HG03432 (cell line): ENCODE data around the gene CRYBB2.
"Not testable (repeated sequence)": the region's sequence is repeated elsewhere in the genome, so short reads cannot be mapped to it uniquely, and the experiment has no call there.

Source experiments
- ATAC-seq: cut with Tn5 transposase; IDR thresholded peaks from one replicate; pipeline ENCODE4 v1.9.1; 2021; ENCODE audit warnings: mild to moderate bottlenecking, moderate library complexity; ENCODE audit not compliant: unreplicated experiment

Gene CRYBB2

DNA sequence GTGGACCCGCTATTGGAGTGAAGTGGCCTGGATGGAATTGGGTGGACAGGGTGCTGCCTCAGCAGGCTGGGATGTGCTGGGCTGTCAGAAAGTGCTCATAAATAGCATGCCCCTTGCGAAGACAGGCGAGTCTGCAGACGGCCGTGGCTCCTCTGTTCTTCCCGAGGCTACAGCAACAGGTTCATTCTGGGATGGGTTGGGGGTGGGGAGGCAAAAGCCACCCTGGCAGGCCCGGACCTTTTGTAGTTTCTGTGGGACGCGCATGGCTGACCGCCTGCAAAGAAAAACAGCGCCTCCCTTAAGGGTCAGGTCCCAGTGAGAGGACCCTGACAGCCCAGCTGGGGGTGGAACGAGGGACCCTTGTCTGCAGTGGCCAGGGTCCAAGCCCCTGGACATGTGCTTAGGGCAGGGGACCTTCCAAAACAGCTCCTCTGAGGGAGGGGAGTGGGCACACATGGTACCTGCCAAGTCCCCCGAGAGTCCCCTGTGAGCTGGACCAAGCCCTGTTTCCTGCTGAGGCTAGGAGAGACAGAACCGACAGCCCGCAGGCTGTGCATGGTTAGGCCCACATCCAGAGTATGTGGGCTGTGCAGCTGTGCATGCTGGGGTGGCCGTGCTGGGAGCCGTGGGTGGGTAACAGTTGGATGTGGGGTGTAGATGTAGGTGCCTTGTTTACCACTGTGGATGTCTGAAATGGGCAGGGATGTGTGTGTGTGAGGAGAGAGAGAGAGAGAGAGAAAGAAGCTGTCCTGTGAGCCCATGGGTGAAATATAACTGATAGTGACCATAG, 19.5 kb upstream of the CRYBB2 start, which contains the start of gene CRYBB3:
Gene CRYBB3, plus strand, starts transcription at position 128 of the 790 bp plus-strand sequence. CDS start 1,539 bp downstream, outside the sequence.
- no peak for ATAC-seq

GRCh38 chr22:25200967-25201366, 18.5 kb upstream of the CRYBB2 start:
- no peak for ATAC-seq

DNA sequence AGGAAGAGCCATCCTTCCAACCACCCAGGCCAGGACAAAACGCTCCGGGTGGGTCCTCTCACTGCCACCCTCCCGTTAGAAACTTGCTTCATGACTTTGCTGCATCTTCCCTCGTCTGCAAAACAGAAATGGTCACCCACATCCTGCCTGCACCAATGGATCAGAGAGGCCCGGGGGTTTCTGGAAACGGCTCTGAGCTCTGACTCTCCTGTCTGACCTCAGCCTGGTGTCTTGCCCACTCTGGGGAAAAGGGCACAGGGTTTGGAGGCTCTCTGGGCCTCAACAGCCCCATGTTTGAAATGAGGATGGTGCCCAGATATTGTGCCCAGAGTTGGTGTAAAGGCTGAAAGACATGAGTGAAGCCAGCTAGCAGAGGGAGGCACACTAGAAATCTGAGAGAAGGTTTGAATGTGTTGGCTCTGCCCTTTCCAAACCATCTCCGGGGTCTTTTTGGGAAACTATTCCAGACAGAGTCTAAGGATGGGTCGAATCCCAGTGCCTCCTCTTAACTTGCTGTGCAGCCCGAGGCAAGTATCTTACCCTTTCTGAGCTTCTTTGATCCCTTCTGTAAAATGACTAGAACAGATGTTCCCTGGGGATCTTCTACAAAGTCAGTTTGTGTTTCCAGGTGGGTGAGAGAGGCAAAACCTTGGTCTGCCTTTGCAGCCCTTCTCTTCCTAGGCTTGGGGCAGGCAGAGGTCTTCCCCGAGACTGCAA, 17.7 kb upstream of the CRYBB2 start:
- ATAC-seq, result no peak

- no peak for ATAC-seq
Observed at GRCh38 chr22:25202290-25202921, 17.0 kb upstream of the CRYBB2 start.

- ATAC-seq, result no peak
Observed at GRCh38 chr22:25203082-25203481, 16.4 kb upstream of the CRYBB2 start.

- ATAC-seq, result not testable (repeated sequence)
Observed at GRCh38 chr22:25204547-25204946, 14.9 kb upstream of the CRYBB2 start.

DNA sequence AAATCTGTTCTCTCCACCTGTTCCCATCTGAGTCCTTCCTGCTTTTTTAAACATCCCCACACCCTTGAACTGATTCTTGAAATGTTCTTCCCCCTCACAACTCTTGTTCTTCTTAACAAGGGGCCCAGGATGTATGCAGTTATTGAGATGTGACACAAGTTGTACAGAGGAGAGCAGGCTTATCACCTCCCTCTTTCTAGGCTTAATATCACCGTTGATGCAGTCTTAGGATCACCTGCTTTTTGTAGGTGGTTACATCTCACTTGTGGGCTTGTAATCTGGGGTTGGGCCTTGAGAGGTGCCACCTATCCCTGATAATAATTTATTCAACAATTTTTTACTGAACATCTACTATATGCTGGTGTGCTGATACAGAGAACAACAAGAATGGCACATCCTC, 13.6 kb upstream of the CRYBB2 start:
- no peak for ATAC-seq

DNA sequence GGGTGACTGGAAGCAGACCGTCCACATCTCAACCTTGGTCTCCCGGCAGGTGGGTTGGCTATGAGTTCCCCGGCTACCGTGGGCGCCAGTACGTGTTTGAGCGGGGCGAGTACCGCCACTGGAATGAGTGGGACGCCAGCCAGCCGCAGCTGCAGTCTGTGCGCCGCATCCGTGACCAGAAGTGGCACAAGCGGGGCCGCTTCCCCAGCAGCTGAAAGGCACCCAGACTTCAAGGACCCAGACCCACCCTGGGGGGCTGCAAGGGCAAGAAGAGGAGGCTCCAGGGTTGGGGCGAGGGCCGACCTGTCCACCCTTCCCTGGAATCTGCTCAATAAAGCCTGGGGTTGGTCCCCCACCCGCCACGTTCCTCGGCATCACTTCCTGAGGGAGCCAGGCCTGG, 12.4 kb upstream of the CRYBB2 start:
- no peak for ATAC-seq

- ATAC-seq, result no peak
Observed at GRCh38 chr22:25207553-25208157, 11.8 kb upstream of the CRYBB2 start.

DNA sequence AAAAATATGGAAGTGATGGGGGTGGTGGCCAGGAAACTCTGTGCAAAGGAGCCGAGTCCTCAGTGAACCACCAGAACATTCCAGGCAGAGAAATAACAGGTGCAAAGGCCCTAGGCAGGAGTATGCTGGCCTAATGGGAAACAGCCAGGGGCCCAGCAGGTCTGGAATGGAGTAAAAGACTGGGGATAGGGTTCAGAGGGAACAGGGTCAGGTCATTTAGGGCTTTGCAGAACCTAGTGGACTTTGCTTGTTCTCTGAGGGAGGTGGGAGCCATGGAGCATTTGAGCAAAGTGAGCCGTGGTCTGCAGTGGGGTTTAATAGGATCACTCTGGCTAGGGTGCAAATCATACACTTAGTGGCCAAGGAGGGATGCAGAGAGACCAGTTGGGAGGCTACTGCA, 11.1 kb upstream of the CRYBB2 start:
- ATAC-seq, result no peak

GRCh38 chr22:25208743-25209505, 10.5 kb upstream of the CRYBB2 start:
- ATAC-seq, result no peak

DNA sequence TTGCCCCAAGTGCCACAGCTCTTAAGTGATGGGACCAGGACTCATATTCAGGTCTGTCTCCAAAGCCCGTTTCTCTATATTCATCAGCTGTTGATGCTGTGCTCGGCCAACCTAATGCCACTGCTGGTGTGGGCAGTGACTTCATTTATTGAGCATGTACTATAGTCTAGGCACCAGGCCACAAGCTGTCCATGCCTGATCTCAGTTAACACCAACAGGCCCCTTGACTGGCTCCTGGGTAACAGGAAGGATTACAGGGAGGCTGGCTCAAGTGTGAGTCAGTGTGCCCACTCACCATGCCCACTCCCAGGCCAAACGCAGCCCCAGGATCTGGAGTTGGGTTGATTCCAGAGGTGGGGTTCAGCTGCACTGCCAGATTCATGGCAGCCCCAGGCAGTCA, 8.6 kb upstream of the CRYBB2 start:
- no peak for ATAC-seq

DNA sequence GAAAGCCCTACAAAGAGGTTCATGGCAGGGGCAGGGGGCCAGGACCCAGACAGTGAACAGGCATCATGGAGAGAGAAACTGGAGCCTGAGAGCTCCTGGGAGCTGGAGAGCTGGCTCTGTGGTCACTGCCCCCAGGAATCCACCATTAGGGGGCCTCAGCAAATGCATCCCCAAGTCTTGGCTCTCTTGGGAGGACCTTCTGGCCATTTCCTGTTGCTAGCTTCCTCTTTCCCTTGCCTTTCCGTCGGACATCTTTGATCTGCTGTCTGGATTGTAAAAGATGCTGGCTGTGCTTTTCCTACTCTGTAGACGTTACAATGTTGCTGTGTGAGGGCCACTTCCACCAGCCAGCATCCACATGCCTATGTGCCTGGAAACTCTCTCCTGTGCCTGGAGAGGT, 7.1 kb upstream of the CRYBB2 start:
- ATAC-seq, result no peak

DNA sequence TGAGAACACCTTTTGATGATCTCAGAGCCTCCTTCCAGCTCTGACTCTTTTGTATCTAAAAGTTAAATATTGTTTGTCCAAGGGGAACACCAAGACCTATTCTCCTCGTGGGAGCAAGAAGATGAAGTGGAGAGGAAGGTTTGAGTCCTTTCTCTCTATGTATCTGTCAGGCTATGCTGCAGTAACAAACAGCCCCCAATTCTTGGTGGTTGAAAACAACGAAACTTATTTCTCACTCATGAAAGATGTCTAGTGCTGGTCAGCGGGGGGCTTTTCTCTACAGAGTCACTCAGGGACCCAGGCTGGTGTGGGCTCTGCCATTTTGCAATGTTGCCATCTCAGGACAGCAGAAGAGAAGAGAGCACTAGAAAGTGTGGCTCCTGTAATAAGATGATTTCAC, 6.2 kb upstream of the CRYBB2 start:
- ATAC-seq, result no peak

DNA sequence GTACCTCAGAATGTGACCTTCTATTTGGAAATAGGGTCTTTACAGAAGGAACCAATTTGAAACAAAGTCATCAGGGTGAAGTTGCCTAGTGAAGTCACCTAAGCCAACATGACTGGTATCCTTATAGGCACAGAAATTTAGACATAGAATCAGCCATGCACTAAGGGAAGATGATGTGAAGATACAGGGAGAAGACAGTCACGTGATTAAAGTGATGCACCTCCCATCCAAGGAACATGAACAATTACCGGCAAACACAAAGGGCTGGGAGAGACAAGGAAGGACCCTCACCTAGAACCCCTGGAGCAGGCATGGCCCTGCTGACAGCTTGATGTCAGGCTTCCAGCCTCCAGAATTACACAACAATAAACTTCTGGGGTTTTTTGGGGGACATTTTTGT, 3.2 kb upstream of the CRYBB2 start:
- no peak for ATAC-seq

- ATAC-seq, result no peak
Observed at GRCh38 chr22:25219948-25220442, 556 bp downstream of the CRYBB2 start.

DNA sequence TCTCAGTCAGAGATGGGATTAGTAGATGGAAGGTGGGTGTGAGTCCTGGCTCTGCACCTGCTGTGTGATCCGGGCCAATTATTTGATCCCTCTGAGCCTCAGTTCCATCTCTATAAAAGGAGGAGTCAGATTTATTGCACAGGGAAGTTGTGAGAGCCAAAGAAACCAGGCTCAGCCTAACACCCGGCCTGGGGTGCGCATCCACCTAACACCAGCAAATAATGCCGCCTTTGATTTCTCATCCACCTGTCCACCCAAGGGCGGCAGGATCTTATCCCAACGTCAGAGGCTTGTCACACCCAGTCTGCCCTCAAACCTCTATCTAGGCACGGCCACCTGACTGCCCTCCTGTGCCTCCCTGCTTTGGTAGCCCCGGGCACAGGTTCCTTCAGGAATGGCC, 2.4 kb downstream of the CRYBB2 start:
- ATAC-seq, result no peak

DNA sequence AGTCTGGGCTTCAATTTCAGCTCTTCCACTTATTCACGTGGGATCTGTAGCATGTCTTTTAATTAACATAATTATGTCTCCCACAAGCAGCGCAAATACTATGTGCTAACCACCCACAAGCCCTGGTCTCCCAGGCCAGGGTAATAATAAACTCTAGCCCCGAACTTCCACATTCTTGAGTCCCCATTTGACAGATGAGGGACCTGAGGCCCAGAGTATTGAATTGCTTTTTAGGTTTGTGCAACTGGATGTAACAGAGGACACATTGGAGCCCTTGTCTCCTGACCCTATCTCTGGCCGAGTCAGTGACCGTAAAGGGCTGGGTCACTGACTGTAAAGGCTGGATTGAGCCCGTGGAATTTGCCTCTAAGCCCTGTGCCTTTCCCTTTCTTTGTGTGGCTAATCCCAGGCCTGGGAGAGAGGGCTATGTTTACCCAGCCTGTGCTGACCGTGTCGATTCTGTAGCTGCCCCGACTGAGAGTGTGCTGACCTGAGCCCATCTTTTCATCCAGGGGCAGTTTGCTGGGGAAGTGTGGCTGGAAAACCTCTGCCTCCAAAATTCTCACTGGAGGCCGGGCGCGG, 3.9 kb downstream of the CRYBB2 start:
- no peak for ATAC-seq

DNA sequence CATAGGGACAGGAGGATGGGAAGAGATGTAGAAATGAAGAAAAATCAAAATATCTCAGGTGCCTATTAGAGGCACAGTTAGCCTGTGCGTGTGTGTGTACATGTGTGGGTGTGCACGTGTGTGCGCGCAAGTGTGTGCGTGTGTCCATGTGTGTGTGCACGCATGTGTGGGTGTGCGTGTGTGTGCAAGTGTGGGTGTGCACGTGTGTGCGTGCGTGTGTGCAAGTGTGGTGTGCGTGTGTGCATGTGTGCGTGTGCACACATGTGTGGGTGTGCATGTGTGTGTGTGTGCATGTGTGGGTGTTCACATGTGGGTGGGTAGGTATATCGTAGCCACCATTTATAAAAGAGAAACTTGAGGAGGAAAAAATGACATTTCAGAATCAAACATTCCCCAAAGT, 9.4 kb downstream of the CRYBB2 start:
- no peak for ATAC-seq

- ATAC-seq, result not testable (repeated sequence)
Observed at GRCh38 chr22:25230760-25231159, 11.3 kb downstream of the CRYBB2 start.
